NCI-H1436 (cell line): ENCODE measurements around the gene FRAS1.
"Not testable (repeated sequence)": the region's sequence is repeated elsewhere in the genome, so short reads cannot be mapped to it uniquely, and the experiment has no call there.

Experiments
- DNase-seq: peaks from one replicate; lab custom pipeline; 2025; lab: John Stamatoyannopoulos, UW

FRAS1 gene

DNA sequence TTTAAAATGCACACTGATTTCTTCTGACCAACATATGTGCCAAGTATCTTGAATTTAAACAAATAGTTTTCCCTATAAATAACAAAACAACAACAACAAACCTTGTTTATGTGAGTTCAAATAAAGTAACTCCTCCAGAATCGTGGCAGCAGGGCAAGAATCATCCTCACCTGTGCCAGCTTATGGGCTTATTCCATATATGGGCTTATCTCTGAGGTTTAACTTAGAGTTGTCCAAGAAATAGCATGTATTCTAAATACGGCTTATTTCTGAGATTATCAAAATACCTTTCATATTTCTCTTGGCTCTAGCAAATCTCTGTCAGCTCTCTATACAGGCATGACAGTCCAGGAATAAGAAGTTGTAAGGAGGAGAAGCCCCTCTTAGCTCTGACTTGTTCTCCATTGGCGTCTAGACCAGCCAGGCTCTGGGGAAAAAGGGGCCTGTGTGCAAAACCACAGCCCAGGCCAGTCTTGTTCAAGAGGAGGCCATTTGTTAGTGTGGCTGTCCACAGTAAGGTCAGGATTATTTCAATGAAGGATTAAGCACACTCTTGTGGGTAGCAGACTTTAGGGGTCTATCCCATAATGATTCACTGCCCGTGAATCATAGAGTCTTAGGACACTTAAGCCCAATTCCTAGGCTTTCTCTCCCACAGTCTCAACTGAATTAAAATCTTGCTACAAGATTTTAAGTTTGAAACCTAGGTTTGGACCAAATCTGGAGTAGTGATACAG, 63.2 kb downstream of the FRAS1 start:
- no peak for DNase-seq

DNA sequence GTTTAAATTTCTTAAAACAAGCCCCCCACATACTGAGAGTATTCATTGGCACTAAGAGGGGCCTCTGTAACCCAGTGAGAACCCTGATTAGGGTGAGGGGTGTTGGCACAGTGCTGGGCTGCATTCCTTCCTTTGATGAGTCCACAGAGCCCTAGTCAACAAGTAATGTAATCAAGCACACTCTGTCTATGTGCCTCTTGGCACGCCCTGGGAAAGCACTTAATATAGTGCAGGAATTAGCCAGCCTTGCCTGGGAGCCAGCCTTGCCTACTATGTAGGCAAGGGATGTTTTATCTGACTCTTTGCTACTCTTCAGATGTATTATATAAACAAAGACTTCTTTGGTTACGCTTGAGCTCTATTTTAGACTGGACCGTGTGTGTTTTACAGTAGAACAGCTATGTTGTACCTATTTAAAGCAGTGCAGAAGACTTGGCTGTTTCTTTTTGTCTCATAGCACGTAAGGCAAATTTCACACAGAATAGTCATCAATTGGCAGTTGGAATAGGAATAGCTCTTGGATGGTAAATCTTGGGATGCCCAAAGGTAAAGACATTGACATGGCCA, 64.3 kb downstream of the FRAS1 start:
- no peak for DNase-seq

DNA sequence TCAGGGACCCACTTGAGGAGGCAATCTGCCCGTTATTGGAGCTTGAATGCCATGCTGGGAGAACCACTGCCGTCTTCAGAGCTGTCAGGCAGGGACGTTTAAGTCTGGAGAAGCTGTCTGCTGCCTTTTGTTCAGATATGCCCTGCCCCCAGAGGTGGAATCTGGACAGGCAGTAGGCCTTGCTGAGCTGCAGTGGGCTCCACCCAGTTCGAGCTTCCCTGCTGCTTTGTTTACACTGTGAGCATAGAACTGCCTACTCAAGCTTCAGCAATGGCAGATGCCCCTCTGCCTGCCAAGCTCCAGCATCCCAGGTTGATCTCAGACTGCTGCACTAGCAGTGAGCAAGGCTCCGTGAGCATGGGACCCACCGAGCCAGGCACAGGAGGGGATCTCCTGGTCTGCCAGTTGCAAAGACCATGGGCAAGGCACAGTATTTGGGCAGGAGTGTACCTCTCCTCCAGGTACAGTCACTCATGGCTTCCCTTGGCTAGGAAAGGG, 68.8 kb downstream of the FRAS1 start:
- DNase-seq, result not testable (repeated sequence)

DNA sequence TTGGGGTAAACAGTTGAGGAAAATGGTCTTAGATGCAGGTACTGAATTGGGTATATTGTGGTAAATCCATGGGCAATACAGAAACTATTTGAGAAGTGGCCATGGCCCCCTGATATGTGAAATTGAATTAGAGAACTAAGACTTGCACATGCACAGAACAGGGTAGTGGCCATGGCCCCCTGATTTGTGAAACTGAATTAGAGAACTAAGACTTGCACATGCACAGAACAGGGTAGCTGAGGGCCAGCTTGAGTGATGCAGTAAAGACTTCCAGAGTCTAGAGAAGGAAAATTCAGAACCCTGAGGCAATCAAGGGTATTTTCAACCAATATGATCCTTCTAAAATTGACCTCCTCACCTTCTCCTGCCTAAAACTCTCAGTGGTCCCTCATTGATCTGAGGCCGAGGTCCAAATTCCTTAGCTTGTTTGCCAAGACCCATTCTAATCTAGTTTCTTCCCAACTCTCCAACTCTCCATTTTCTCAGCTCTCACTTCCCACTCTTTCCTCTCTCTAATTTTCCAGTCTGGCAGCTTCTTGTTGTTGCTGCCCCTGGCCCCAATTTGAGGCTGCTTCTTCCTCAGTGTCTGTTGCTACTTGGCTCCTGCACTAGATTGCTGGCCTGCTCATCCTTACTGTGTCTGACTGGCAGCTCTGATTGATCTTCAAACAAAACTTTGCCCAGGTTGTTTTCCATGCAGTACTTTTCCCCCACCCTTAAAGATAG, 72.4 kb downstream of the FRAS1 start:
- no peak for DNase-seq

DNA sequence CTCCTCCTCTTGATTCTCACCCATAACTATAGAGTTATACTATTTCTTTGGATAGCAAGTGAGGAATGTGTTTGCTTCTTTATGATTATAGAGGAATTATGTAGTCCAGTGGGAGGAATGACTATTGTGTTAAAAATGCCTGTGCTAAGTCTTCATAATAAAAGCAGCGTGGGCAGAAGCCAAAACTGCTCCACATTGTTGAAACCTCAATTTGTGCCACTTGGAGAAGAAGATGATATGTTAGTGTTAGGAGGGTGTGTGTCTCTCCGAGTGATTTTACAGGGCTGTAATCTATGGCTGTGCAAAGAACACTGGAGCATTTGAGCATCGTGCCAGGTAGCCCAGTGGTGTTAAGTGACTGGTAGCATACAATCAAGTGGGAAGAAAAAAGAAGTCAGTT, 74.3 kb downstream of the FRAS1 start:
- no peak for DNase-seq

DNA sequence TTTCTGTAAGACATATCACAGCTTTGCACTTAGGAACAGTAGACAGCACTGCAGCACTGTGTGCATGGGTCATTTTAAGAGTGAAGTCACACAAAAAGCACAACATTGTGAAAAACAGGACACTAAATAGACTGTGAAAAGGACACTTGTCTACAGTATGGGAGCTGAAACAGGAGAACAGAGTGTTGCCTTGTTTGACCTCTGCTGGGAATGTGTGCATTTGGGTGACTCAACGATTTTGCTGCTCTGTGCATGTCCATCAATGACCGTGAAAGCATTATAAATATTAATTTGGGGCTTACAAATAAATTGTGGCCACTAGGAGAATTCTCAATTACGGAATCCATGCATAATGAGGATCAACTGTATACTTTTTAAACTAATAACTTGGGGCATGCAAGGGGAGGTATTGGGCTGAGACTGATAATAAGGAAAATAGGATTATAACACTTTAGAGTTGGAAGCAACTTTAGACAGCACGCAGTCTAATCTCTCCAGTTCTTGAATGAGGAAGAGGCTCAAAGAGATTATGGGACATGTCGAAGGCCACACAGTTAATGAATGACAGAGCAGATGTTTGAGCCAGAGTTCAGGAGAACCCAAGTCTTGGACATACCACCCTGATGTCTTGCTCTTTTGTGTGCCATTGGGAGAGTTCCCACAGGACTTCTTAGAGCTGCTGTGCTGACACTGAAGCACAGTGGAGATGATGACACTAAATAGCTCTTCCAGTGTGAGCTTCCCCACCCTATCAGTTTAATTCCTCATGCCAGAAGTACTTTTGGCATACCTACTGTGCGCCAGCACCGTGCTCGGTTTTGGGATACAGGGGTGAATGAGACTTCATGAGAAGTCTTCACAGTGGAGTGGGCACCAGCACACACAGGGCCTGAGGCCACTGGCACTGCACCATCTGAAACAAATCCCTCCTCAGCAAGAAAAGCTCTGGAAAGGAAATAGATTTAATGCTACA, 79.3 kb downstream of the FRAS1 start:
- no peak for DNase-seq

DNA sequence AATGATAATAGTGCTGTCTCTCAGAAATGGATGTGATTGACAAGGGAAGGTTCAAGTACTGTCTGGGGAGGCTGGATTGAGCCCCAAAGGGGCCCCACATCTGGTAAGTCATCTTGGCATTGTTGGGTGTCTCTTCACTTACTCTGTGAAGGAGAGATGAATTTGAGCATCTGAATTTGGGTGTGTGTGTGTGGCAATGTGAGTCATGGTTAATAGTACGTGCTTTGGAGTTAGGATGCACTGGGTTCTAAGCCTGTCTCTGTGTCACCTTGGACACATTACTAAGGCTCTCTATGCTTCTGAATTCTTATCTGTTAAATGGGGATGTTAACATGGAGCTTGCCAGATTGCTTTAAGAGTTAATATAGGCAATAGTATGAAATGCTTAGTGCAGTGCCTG, 80.4 kb downstream of the FRAS1 start:
- DNase-seq, result no peak

DNA sequence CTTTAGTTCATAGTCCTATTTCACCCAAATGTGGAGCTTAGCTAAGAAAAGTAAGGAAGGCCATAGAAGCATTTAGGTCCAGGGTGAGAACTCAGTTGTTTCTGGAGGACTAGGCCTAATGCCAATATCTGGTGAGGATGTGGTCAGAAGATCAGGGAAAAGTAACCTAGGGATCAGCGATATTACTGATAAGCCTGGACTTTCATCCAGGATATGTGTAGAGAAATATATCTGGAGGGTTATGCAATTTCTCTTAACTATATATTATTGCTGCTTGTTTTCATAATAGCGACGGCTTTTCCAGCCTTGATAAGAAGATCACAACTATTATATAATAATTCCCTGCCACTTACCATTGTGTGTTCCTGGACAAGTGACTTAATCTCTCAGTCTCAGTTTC, 81.1 kb downstream of the FRAS1 start:
- no peak for DNase-seq

DNA sequence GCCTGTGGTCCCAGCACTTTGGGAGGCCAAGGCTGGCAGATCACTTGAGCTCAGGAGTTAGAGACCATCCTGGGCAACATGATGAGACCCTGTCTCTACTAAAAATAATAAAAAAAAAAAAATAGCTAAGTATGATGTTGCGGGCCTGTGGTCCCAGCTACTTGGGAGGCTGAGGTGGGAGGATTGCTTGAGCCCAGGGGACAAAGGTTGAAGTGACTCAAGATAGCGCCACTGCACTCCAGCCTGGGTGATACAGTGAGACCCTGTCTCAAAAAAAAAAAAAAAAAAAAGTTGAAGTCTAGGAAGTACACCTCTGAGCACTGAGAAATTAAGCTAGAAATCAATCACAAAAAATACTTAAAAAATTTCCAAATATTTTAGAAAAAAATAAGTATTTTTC, 86.5 kb downstream of the FRAS1 start:
- no peak for DNase-seq

DNA sequence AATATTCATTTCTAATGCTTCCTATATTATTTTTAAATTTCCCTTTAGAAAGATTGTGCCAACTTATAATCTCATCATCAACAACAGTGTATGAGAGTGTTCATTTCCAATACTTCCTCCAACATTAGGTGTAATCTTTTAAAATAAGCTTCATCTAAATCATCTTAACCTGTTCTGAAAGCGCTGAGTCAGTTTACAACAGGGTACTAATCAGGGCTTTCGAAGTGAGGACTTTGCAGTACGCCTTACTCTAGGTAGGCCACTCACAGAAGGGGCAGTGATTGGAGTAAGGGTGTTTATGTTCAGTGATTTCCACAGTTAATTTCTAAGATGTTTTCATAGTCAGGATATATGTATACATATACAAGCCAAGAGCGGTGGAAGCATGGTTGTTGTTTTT, 87.9 kb downstream of the FRAS1 start:
- no peak for DNase-seq

DNA sequence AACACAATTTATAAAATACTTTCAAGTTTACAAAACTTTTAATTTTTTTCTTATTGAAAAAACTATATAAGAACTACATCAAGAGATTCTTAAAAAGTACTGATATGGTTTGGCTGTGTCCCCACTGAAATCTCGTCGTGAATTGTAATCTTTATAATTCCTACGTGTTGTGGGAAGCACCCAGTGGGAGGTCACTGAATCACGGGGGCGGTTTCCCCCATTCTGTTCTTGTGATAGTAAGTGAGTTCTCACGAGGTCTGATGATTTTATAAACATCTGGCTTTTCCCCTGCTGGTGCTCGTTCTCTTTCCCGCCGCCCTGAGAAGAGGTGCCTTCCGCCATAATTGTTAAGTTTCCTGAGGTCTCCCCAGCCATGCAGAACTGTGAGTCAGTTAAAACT, 88.5 kb downstream of the FRAS1 start:
- no peak for DNase-seq

DNA sequence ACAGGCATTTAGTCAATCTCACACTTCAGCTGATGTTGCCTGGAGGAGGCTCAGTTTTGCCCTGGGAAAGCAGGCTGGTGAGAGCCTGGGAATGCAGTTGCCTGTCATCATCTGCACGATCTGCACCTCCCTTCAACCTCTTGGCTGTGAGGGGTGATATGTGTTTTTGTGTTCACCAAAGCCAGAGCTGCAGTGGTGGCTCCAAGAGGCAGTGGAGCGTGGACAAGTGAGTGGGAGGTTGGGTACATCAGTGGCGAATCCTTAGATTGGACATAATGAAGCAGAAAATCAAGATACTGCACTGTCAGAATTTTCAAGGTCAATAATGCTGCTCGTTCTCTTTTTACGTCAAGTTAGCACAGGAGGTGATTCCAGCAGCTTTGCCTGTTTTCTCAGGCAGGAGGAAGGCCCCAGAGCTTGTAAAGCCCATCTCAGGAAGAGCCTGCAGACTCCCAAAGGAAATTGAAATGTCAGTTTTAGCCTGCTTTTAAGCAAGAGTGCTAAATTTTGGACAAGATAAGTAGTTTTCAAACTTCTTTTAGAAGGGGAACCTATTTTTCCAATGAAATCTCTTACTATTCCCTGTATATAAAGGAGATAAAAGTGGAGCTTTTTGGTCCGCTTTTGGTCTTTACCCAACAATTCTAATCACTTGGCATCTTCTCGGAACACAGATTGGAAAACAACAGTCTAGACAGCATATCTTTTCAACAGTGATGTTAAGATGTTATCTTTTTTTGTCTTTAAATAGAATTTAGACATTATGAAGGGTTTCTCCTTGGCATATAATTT, 92.8 kb downstream of the FRAS1 start:
- DNase-seq, result no peak

DNA sequence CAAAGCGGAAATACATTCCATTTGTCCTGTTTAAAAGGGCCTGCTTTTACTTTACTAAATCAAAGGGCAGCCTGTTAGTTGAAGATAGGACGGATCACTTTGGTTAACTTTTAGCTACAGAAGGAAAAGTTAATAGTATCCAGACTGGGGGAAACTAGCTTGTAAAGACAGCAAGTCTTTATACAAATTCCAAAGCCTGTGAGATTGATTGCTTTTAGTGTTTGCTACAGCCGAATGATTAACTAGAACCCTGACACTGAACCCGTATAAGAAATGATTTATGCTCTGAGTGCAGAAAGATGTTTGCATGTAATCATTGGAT, 93.4 kb downstream of the FRAS1 start:
- DNase-seq, result no peak

DNA sequence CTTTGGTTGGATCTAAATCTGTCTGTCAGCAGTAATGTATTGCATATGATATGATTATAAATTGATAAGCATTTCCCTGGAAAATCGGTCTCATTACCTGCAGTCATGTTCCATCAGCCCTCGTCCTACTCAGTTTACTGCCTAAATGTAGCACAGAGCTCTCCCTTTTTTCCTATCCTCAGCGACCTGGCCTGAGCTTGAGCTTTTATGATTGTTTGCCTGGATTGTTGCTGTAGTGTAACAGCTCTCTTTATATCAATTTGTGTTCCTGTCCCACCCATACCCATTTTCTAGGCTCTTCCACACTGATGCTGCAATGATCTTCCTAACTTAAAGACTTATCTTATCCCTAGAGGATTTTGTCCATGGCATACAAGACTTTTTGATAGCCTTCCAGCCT, 95.7 kb downstream of the FRAS1 start:
- DNase-seq, result no peak

DNA sequence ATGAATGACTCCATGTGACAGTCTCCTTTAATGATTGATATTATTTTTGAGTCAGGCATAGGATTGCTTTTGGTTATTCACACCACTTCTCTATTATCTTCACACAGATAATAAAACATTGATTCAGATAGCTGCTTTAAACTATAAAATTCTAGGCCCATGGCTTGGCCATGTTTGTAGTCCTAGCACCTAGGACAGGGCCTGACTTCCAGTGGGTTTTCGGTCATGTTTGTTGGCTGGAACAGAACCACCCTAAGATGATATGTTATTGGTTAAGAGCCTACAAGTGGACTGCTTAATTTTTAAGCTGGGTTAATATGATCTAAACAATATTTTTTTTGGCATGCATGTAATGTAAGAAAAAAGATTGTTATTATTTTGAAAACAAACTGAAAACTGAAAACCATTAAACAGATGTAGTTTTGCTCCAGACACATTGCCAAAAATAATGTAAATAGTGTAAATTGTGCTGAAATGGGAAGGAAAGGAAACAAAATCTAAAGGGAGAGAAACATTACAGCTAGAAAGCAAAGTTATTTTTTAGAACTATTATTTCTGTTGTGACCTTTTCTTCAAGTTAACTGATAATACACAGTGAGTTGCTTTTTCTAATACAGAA, 98.0 kb downstream of the FRAS1 start:
- DNase-seq, result no peak

DNA sequence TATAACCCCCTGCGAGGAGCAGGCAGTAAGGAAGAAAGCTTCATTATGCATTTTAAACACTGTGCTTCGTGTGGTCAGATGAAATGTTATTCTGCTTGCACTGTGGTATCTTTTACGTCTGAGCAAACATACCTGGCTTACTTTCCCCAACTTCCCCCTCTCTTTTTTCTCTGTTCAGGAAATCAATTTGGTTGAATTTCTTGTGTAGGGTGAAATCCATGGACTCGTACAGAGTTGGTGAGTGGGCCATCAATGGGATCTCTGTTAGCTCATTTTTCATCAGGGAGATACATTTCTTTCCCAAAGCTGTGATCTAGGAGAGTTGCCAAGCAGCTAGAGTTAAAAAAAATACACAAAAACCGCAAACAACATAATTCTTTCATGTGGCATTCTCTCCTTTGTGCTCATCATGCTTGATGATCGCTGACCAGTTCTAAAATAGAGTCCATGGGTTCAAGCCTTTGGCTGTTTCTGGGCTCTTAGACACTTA, 98.5 kb downstream of the FRAS1 start:
- DNase-seq, result no peak

DNA sequence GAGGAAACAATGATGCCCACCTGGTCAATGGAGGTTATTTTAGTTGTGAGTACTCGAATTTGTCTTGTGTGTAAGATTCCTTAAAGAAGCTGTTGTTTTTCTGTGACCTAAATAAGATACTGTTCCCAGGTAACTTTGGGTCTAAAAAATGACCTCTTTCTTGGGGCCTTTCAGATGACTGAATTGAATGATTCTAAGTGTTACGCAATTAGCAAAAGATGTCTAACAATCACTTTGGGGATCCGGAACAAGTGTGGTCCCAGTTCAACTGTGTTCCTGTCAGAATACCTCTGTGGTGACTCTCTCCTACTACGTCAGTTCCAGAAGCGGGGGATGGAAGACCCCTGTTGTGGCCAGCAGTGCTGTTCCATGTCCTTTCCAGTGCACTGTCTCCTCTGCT, 99.4 kb downstream of the FRAS1 start:
- DNase-seq, result no peak

DNA sequence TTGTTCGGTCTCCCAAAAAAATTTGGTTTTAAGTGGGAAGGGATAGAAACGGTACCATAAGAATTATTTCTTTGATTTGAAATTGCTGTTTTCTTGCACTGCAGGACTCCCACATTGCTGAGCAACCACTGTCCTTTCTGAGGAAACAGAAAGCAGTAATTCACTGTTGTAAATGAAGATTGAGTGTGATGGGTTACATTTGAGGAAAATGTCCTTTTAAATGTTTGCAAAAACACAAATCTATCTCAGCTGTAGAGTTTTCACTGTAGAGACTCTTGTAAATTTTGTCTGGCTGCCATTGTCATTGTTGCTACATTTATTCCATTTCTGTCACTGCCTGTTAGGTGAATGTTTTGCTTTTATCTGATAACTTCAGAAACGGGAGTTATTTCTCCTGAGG, 105.2 kb downstream of the FRAS1 start:
- no peak for DNase-seq

DNA sequence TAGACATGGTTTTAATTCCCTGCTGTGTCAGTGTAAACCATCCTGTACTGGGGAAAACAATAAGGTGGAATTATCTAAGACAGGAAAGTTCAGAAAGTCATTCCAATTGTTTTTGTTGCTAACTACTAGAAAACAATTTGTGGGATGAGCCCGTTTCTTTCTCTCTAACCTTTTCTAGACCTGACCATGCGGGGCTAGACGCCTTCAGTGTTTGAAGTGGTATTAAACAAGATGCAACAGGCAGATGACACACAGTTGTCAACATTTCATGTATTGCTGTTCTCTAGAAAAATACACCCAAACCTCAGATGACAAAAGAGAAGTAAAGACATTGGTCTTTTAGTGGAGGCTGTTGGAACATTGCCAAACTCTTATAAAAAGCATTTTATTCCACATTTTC, 105.7 kb downstream of the FRAS1 start:
- DNase-seq, result no peak

DNA sequence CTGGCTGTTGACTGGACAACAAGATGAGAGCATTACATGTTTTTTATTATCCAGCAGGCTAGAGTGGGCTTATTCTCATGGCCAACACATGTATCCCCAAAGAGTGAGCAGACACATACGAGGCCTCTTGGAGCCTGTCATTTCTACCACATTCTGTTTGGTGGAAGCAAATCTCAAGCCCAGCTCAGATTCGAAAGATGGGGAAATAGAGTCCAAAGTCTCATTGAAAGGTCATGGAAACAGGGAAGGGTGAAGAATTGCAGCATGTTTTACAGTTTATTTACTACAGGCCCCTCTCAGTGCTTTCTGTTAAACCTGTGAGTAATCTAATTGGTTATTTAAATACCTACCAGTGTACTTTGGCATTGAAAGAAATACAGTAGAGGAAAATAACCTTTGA, 108.6 kb downstream of the FRAS1 start:
- no peak for DNase-seq

DNA sequence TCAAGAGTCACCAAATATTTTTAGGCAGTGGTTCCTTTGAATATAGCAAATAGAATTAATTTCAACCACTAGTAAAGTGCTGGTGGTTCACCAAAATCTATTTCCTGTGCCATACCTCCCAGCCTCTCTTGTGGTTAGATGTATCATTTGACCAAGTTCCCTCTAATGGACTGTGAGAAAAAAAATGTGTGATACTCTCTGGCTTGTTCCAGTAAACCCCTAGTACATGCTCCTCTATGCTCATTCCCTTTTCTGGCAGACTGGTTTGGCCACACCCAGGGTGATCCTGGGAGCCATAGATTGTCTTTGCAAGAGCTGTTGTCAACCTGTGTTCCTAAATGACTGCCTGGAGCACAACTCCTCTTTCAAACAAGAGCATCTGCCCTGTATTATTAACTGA, 109.5 kb downstream of the FRAS1 start:
- DNase-seq, result no peak
